Measurements from ENCODE around the gene SLC38A10.
A peak's percentile ranks its signal among the peaks of the same experiment; 100 is the strongest.

SLC38A10 gene

DNA sequence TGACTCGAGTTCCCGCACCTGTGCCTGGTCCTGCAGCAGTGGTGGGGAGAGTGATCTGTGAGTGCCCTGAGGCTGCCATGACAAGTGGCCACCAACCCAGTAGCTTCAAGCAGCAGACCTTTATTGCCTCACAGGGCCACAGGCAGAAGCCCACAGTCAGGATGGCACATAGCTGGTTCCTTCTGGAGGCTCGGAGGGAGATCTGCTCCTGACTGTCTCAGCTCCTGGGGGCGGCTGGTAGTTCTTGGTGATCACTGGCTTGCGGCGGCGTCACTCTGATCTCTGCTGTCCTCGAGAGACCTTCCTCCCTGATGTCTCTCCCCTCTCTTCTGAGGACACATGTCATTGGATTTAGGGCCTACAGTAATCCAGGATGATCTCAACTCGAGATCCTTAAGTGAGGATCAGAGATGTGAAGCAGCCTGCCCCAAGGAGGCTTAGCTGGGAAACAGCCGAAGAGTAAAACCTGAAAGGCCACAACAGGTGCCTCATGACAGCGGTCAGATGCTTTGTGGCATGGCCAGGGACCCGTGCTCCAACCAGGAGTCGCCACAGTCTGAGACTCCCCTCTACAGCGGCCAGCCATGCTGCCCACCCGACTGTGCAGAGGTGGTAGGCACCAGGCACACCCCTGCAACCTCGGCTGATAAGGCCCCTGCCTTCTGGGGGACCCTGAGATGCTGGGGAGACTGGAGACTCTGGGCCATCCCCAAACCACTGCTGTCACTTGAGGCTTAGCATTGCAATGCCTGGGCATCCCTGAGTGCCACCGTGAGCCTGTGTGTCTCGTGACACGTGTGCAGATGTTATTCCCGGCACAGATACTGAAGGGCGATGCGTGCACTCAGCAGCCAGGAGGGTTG lies 30.0 kb upstream of the SLC38A10 start:
- no peak for DNase-seq (ENCODE audit: low read depth)
- TF ChIP-seq, protein P1, sequence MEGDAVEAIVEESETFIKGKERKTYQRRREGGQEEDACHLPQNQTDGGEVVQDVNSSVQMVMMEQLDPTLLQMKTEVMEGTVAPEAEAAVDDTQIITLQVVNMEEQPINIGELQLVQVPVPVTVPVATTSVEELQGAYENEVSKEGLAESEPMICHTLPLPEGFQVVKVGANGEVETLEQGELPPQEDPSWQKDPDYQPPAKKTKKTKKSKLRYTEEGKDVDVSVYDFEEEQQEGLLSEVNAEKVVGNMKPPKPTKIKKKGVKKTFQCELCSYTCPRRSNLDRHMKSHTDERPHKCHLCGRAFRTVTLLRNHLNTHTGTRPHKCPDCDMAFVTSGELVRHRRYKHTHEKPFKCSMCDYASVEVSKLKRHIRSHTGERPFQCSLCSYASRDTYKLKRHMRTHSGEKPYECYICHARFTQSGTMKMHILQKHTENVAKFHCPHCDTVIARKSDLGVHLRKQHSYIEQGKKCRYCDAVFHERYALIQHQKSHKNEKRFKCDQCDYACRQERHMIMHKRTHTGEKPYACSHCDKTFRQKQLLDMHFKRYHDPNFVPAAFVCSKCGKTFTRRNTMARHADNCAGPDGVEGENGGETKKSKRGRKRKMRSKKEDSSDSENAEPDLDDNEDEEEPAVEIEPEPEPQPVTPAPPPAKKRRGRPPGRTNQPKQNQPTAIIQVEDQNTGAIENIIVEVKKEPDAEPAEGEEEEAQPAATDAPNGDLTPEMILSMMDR (IDR thresholded peaks at IDR 0.05; ENCODE audit: control insufficient read depth, insufficient read depth, low read depth, low read length, missing control alignments), result no peak
- no peak overlapping the region for H3K4me3 ChIP-seq (ENCODE audit: control insufficient read depth, low read depth, low read length)

DNA sequence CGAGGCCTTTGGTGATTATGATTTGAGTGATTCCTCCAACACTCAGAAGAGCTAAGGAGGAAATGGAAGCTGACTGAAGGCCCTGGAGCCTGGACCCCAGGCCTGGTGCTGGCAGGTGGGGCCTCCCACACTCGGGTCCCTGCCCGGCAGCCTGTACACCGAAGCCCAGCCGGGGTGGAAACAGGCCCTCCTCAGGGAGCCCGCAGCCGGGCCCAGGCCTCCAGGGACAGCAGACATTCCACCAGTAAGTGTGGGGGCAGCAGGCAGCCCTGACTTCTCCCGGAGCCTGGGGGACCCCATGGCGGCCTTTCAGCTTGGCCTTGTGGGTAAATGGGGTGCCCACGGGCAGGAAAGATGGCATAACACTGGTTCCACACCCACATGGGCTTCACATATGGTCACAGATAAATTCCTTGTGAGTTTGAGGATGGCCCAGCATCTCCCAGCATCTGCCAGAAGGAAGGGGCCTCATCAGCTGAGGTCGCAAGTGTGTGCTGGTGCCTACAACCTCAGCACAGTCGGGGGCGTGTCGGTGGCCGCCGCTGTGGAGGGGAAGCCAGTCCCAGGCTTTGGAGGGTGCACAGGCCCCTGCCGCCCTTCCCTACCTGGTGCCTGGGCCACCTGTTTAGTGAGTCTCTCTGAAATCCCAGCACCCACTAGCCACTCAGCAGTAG lies 29.2 kb upstream of the SLC38A10 start:
- no peak overlapping the region for H3K4me3 ChIP-seq (ENCODE audit: control insufficient read depth, low read depth, low read length)
- no peak for DNase-seq (ENCODE audit: low read depth)
- TF ChIP-seq, protein P1 (IDR thresholded peaks at IDR 0.05; ENCODE audit: control insufficient read depth, insufficient read depth, low read depth, low read length, missing control alignments), result no peak

DNA sequence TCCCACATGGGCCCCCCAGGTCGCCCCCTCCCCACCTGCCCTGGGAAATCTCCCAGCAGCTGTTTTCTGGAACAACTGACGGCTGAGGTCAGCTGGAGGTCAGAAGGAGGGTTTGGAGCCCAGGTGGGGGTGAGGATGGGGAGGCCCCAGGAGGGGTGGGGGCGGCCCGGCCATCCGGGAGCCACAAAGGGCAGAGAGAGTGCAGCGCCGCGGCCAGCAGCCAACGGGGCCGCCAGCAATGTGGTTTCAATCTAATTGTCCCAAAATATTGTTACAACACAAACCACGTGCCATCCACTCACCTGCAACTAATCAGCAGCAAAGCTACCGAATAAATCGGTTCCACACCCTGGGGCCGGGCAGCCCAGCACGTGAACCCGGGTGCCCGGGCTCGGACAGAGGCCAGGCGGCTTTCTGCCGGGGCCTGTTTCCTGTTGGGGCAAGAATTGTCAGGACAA lies 28.3 kb upstream of the SLC38A10 start:
- TF ChIP-seq, protein P1 (IDR thresholded peaks at IDR 0.05; ENCODE audit: control insufficient read depth, insufficient read depth, low read depth, low read length, missing control alignments), result no peak
- DNase-seq (ENCODE audit: low read depth), result no peak
- no peak overlapping the region for H3K4me3 ChIP-seq (ENCODE audit: control insufficient read depth, low read depth, low read length)

DNA sequence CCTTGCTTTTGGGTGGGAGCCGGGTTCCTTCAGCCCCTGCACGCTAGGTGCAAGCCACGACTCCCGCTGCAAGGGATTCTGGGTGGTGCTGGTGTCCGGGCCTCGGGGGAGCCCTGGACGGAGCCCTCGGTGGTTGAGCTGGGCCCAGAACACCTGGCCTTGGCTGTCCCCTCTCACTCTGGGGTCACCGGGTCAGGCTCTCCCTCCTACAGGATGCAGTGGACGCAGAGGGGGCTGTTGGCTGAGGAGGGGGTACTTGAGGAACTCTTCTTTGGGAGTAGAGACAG lies 27.9 kb upstream of the SLC38A10 start:
- DNase-seq (ENCODE audit: low read depth), result no peak
- H3K4me3 ChIP-seq (ENCODE audit: control insufficient read depth, low read depth, low read length), result no peak overlapping the region
- TF ChIP-seq, protein P1 (IDR thresholded peaks at IDR 0.05; ENCODE audit: control insufficient read depth, insufficient read depth, low read depth, low read length, missing control alignments), result no peak

DNA sequence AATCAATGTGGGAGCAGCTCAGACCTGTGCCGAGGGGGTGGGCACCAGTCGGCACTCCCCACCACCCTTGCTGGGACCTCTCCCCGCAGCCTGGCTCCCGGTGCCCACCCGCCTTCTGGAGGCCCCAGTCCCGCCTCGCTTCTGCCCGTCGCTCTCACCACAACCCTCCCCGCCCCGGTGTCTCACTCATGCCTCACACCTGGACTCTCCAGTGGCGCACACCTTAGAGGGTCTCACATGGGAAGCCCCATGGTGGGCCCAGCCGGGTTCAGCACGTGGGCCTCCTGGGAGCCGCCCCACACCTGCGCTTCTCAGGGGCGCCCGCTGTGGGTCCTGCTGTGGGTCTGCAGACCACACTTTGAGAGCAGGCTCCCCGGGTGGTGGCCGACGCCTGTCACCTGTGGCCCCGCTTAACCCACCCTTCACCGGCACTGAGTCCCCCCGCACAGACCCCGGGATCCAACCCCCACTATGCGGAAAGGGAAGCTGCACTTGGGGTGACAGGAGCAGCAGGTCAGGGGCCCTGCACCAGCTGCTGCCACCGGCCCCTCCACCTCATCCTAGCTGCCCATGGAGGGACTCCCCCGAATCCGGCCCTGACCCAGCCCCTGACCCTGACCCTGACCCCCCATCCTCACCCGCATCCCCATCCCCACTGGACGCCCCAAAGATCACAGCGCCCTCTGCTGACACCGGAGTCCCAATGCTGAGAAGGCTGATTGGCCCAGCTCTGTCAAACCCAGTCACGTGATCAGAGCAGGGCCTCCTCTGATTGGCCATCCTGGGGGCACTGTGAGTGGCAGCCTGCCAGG lies 27.4 kb upstream of the SLC38A10 start:
- DNase-seq (ENCODE audit: low read depth), result no peak
- H3K4me3 ChIP-seq (ENCODE audit: control insufficient read depth, low read depth, low read length), result no peak overlapping the region
- TF ChIP-seq, protein P1 (IDR thresholded peaks at IDR 0.05; ENCODE audit: control insufficient read depth, insufficient read depth, low read depth, low read length, missing control alignments), result peak; percentile 34

DNA sequence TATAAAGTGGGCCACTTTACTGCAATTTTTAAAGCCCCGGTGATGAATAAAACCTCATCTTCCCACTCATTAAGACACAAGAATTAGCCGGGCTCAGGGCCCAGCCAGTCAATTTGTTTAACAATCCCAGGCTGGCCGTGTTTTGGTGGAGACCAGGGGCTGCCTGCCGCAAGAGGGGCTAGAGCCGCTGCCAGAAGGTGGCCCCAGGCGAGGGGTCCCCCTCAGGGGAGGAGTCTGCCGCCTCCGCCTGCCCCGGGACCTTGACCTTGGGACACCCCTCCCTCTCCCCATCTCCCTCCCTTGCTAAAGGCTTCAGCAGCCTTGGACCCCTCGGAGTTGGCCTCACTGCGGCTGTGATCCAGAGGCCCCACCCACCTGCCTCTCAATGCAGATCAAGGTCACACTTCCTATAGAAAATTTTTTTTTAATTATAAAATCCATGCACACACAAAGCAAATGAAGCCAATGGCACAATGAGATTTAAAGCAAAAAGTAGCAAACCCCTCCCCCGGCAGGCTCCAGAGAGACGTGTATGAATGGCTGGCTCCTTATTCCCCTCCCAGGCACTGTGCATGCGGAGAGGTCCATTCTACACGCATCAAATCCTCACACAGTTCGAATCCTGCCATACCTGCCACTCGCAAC lies 23.0 kb upstream of the SLC38A10 start:
- TF ChIP-seq, protein P1 (IDR thresholded peaks at IDR 0.05; ENCODE audit: control insufficient read depth, insufficient read depth, low read depth, low read length, missing control alignments), result no peak
- DNase-seq (ENCODE audit: low read depth), result no peak
- no peak overlapping the region for H3K4me3 ChIP-seq (ENCODE audit: control insufficient read depth, low read depth, low read length)
